GM12892 (cell line): ENCODE data around the gene NRP1.

Experiments used
- POLR2A ChIP-seq: IDR thresholded peaks from 2 replicates; pipeline ENCODE4 v1.6.1; 2011; ENCODE audit warnings: low read depth, low read length, control low read depth
- POLR2AphosphoS5 ChIP-seq: IDR thresholded peaks from 2 replicates; pipeline ENCODE4 v1.6.1; 2011; ENCODE audit warnings: low read depth, low read length, control low read depth
- TAF1 ChIP-seq: IDR thresholded peaks from 2 replicates; pipeline ENCODE4 v1.6.1; 2011; ENCODE audit warnings: low read depth, mild to moderate bottlenecking, control low read depth, low read length, borderline replicate concordance

GRCh38 chr10:33254556-33255160, 79.8 kb downstream of the NRP1 start:
- TF ChIP-seq POLR2AphosphoS5 (no peak), TAF1 (no peak), POLR2A (no peak)
